Fibroblast of villous mesenchyme (primary cell): ENCODE measurements around the gene PYROXD2. TPM values are rescaled to one million over a fixed set of nuclear protein-coding genes. Genes with fewer than 3 reads are reported as not detected.
A peak's percentile ranks its signal among the peaks of the same experiment; 100 is the strongest.

Experiments
- DNase-seq: peaks from one replicate; pipeline ENCODE4 v3.0.0-alpha.2; 2010; ENCODE audit warnings: low read depth
- H3K4me3 ChIP-seq: 2 replicates; pipeline ENCODE4 v1.5.1; 2011; ENCODE audit warnings: low read depth, mild to moderate bottlenecking, low read length
- CTCF ChIP-seq: IDR thresholded peaks from 2 replicates; pipeline ENCODE4 v1.5.1; 2012; ENCODE audit warnings: low read depth, mild to moderate bottlenecking, low read length; ENCODE audit not compliant: insufficient read depth
- total RNA-seq: library from RNA; depleted of rRNA; stranded (reverse); fragments of >200 nt; gene quantifications from 2 replicates; pipeline ENCODE4 v1.2.3, GENCODE V29; 2012

Gene PYROXD2
- total RNA-seq, 1 donor, result 10.8 TPM

DNA sequence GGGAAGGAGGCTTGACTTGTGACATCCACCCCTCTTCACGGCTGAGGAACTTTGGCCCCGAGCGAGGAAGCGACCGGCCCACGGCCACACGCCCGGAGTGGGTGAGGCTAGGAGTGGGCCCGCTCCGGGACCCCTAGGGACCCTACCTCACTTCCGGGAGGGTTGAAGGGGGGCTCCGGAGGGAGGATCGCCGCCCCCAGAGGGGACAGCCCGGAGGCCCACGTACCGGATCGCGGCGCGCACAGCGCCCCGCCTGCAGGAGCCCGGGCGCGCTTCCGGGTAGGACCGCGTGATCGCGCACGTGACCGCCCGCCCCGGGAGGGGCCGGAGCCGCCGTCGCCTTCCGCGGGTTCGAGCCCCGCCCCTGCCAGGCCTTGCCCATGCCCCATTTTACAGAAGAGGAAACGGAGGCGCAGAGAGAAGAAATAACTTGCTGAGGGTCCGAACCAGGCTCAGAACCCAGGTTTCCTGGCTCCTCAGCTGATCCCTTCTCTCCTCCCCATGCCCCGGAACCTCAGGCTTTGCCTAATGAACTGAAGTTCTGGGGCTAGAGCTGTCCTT, 31.8 kb upstream of the PYROXD2 start, which contains the start of gene HPS1:
TSS of gene HPS1 (minus strand) at position 275 of the 561 bp plus-strand sequence. CDS start 3,695 bp downstream, outside the sequence.
- peak; percentile 66 for DNase-seq

DNA sequence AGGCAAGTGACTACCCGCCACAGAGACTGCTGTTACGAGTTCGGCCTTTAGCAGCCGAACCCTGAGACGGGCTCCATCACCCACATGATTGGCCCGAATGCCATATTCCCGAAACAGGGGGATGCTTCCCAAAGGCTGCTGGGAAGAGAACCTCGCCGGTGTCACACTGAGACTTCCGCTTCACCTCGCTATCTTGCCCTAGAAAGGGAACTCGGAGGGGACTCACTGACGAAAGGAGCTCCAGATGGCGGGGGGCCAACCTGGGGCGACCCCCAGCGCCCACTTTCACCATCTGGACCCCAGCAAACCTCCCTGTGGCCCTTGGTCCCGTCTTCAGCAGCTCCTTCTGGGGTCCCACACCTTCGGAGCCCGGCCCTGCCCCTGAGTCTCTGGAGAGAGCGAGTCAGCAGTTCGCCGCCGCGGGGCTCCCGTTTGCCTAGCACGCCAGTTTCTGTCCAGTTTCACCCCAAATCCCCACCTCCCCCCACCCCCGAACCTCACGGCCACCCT, 31.2 kb upstream of the PYROXD2 start:
- no peak for TF ChIP-seq CTCF
- DNase-seq, result peak; percentile 34

More for the DNA sequence above, 31.8 kb upstream of the PYROXD2 start, which contains the start of gene HPS1:
- H3K4me3 ChIP-seq, result peak within 1 kb of the TSS; percentile 88
- no peak for TF ChIP-seq CTCF

GRCh38 chr10:98445200-98445812, 30.3 kb upstream of the PYROXD2 start:
- no peak for TF ChIP-seq CTCF
- no peak for DNase-seq
- peak overlapping the region; percentile 88 for H3K4me3 ChIP-seq

More for the DNA sequence above, 31.2 kb upstream of the PYROXD2 start:
- peak overlapping the region; percentile 88 for H3K4me3 ChIP-seq

- no peak overlapping the region for H3K4me3 ChIP-seq
- DNase-seq, result no peak
- no peak for TF ChIP-seq CTCF
Measured at GRCh38 chr10:98444314-98445006, 29.5 kb upstream of the PYROXD2 start.

DNA sequence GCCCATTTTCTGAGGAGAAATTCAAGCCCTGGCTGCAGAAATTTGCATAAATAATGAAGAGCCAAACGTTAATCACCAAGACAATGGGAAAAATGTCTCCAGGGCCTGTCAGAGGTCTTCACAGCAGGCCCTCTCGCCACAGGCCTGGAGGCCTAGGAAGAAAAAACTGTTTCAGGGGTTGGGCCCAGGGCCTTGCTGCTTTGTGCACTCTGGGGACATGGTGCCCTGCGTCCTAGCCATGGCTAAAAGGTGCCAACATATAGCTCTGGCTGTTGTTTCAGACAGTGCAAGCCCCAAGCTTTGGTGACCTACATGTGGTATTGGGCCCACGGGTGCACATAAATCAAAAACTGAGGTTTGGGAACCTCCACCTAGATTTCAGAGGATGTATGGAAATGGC, 23.7 kb upstream of the PYROXD2 start:
- DNase-seq, result no peak
- H3K4me3 ChIP-seq, result no peak overlapping the region
- no peak for TF ChIP-seq CTCF

DNA sequence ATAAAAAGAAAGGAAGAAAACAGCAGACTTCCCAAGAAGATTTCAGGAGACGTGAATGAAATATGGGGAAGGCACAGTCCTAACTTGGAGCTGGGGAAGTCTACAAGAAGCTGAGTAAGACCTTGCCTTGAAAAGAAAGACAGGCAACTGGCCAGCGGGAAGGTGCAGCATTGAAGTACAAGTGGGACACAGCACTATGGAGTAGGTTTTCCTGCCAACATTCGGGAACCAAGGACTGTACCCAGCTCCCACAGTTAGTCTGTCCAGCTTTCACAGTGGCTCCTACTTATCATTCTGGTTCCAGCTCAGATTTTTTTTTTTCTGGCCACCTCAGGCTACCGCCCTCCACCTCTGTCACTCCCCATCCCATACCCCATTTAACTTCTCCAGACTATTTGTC, 21.7 kb upstream of the PYROXD2 start:
- no peak overlapping the region for H3K4me3 ChIP-seq
- no peak for DNase-seq
- no peak for TF ChIP-seq CTCF
